Effector memory CD4-positive, alpha-beta T cell (primary cell): ENCODE data around the gene AURKB.

Experiments used
- DNase-seq, 3 donors: peaks; one replicate each; pipeline ENCODE4 v3.0.0-alpha.2; 2020
- H3K27ac ChIP-seq: 2 replicates; pipeline ENCODE4 v1.7.0; 2013; ENCODE audit warnings: mild to moderate bottlenecking, low read length, moderate library complexity; ENCODE audit not compliant: insufficient read depth, poor library complexity, severe bottlenecking
- H3K27me3 ChIP-seq: replicated peaks from 2 replicates; pipeline ENCODE4 v1.7.0; 2013; ENCODE audit warnings: mild to moderate bottlenecking, low read length; ENCODE audit not compliant: insufficient read depth, control insufficient read depth, poor library complexity, severe bottlenecking
- H3K36me3 ChIP-seq: 2 replicates; pipeline ENCODE4 v1.7.0; 2013; ENCODE audit warnings: mild to moderate bottlenecking, low read length, moderate library complexity; ENCODE audit not compliant: control insufficient read depth, insufficient read depth
- H3K4me1 ChIP-seq: 2 replicates; pipeline ENCODE4 v1.7.0; 2013; ENCODE audit warnings: low read length, mild to moderate bottlenecking; ENCODE audit not compliant: control insufficient read depth, insufficient read depth, poor library complexity, severe bottlenecking
- H3K4me3 ChIP-seq: 2 replicates; pipeline ENCODE4 v1.7.0; 2013; ENCODE audit warnings: low read length, low read depth, mild to moderate bottlenecking; ENCODE audit not compliant: insufficient read depth, poor library complexity, severe bottlenecking
- H3K9me3 ChIP-seq: 2 replicates; pipeline ENCODE4 v1.7.0; 2013; ENCODE audit warnings: mild to moderate bottlenecking, low read length, moderate library complexity; ENCODE audit not compliant: control insufficient read depth

AURKB gene

DNA sequence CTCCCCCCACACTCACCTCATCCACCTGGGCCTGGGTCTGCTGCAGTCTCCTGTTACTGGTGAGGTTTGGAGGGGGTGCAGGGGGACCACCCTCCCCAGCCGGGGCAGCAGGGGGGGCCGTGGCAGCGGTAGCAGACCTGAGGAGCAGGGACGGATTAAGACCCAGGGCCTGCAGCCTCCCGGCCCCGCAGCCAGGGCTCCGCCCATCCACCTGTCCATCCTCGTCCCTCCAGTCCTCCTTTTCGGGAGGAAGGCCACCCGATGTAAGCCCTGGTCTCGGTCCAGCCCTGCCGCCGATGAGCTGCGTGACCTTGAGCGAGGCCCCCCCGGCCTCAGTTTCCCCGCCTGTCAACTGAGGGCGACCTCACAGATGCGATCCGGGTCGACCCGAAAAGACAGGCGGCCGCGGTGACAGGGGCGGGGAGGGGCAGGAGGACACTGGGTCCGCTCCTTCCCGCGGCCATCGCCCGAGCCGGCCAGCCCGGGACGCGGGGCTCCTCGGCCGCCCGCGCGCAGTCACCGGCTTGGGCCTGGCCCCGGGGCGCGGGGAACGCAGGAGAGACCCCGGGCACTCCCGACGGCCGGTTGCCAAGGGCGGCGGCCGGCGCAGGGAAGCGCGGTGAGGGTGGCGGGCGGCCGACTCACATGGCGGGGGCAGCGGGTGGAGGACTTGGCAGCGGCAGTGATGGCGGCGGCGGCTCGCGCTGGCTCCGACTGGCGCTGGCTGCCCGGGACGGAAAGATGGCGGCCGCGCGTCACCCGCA, 48.0 kb downstream of the AURKB start, which contains the start of gene VAMP2:
Gene VAMP2, minus strand, starts transcription at position 716 of the 764 bp plus-strand sequence. Its CDS starts 69 bp downstream, at position 647.
- Histone ChIP-seq H3K27me3 (no peaks in the 10 kb centered on the region), H3K36me3 (peaks cover 27% of the 10 kb centered on the region), H3K4me1 (peaks cover 41% of the 10 kb centered on the region), H3K4me3 (peak within 1 kb of the TSS; percentile 95), H3K9me3 (no peaks in the 10 kb centered on the region), H3K27ac (peak within 1 kb of the TSS; percentile 97)
- peak; percentile 69 to 78 (median 71) for DNase-seq

DNA sequence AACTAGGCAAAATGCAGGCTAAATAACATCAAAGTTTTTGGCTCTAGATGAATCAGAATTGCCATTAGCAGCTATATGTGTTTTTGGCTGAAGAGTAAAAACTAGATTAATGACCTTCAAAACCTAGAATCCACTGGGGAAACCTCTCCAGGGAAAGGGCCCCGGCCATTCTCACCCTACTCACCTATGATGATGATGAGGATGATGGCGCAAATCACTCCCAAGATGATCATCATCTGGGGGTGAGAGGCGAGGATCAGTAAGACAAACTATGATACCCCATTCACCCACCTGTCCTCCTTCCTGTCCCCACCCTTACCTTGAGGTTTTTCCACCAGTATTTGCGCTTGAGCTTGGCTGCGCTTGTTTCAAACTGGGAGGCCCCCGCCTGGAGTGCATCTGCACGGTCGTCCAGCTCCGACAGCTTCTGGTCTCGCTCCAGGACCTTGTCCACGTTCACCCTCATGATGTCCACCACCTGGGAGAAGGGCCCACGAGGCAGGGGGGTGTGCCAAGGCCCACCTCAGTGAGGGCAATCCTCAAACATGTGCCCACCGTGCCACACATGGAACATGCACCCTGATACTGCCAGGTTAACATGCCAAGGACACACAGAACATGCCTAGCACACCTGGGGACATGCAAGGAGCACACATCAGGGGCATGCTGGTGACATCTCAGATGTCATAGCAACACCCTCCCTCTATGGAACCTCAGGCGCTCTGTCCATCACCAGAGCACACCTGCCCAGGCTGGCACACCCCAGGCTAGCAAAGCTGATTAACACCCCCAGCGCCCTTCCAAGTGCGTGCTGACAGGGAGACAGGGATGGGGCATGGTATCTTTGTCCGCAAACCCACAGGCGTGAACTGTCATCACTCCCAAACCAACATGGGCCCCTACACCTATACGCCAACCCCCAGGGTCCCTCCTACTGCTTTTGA, 48.8 kb downstream of the AURKB start:
- no peak for DNase-seq
- no peaks in the 10 kb centered on the region for H3K27me3 ChIP-seq
- peak overlapping the region; percentile 97 for H3K27ac ChIP-seq
- H3K4me1 ChIP-seq = peaks cover 48% of the 10 kb centered on the region
- peak overlapping the region; percentile 95 for H3K4me3 ChIP-seq
- H3K9me3 ChIP-seq = no peaks in the 10 kb centered on the region
- H3K36me3 ChIP-seq = peaks cover 27% of the 10 kb centered on the region

DNA sequence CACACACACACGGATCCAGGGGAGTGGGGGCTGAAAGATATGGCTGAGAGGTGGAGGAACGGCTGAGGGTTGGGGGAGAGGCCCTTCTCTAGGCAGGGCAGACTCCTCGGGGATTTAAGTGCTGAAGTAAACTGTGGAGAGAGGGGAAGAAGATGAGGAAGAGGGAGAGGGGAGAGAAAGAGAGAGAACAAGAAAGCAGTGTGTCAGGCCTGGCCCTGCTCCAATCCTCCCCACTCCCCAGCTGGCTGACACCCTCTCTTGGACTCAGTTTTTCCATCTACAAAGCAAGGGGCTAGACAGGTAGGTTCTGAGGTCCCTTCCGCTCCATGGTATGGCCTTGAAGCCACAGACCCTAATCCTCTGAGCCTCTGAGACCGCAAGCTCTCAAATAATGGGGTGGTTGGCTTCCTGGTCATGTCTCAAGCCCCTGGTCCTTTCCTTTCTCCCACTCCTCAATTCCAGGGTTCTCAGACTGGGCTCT, 49.6 kb downstream of the AURKB start:
- peaks cover 48% of the 10 kb centered on the region for H3K4me1 ChIP-seq
- H3K4me3 ChIP-seq = no peak overlapping the region
- no peaks in the 10 kb centered on the region for H3K9me3 ChIP-seq
- H3K36me3 ChIP-seq = peaks cover 27% of the 10 kb centered on the region
- DNase-seq = no peak
- peak overlapping the region; percentile 97 for H3K27ac ChIP-seq
- H3K27me3 ChIP-seq = no peaks in the 10 kb centered on the region

DNA sequence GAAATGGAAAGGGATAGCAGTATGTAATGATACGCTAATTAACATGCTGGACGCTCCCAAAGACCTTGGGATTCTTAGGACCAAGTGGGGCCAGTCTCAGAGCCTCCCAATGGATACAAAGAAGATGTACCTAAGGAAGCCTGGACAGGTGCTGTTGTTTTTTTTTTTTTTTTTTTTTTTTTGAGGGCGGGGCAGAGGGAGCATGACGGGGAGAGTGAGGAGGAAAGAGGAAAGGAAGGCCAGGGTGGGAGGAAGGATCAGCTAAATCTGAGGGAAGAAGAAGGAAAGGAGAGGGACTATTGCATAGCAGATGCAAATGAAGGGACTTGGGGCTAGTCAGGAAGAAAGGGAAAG, 50.2 kb downstream of the AURKB start:
- peak overlapping the region; percentile 35 for H3K27ac ChIP-seq
- peaks cover 53% of the 10 kb centered on the region for H3K4me1 ChIP-seq
- no peaks in the 10 kb centered on the region for H3K27me3 ChIP-seq
- H3K36me3 ChIP-seq = peaks cover 27% of the 10 kb centered on the region
- H3K4me3 ChIP-seq = no peak overlapping the region
- no peaks in the 10 kb centered on the region for H3K9me3 ChIP-seq
- DNase-seq = no peak

DNA sequence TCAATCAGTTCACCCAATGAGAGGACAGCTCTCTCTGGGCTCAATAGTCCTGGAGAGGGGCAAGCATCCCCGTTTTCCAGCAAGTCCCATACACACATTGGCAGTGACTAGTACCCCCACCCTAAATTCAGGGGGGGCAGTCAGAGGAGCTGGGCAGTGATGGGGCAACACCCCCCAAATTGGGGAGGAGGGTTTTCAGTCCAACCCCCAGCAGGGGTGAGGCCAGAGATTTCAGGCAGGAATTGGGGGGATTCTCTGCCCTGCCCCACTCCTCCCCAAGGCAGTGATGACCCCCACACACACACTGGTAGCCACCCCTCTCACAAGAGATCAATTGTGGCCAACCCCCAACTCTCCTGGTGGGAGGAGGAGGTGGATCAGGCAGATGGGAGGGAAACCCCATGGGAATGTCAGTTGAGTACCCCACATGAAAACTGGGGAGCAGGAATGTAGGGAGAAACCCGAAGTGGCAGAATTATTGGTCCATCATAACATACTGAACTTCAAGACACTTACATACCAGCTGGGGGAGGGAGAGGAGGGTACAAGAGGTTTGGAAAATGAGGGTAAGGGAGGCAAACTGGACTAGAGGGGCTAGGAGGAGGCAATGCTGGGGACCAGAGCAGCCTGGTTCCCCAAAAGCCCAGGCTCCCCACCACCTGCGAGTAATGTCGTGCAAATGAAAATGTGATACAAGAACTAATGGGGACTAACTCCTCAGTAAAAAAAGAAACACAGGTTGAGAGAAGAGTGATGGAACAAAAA, 50.7 kb downstream of the AURKB start:
- no peaks in the 10 kb centered on the region for H3K9me3 ChIP-seq
- no peak overlapping the region for H3K4me3 ChIP-seq
- peak overlapping the region; percentile 35 for H3K27ac ChIP-seq
- peaks cover 52% of the 10 kb centered on the region for H3K4me1 ChIP-seq
- no peak for DNase-seq
- peaks cover 27% of the 10 kb centered on the region for H3K36me3 ChIP-seq
- no peaks in the 10 kb centered on the region for H3K27me3 ChIP-seq

DNA sequence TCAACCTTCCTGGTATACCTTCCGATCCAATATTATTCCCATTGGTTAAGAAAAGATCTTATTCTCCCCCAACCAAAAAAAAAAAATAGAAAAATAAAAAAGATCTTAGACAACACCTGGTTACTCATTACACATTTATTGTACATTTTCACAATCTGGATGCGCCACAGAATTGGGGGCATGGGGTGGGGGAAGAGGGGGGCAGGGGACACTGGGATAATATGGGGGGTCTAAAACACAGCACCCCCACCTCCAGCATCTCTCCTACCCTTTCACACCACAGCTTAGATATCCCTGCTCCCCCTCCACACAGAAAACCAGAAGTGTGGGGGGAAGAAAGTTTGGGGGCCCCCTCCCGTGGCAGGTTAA, 51.4 kb downstream of the AURKB start:
- H3K4me3 ChIP-seq = no peak overlapping the region
- DNase-seq = no peak
- H3K27me3 ChIP-seq = no peaks in the 10 kb centered on the region
- H3K9me3 ChIP-seq = no peaks in the 10 kb centered on the region
- peak overlapping the region; percentile 35 for H3K27ac ChIP-seq
- peaks cover 27% of the 10 kb centered on the region for H3K36me3 ChIP-seq
- H3K4me1 ChIP-seq = peaks cover 51% of the 10 kb centered on the region

DNA sequence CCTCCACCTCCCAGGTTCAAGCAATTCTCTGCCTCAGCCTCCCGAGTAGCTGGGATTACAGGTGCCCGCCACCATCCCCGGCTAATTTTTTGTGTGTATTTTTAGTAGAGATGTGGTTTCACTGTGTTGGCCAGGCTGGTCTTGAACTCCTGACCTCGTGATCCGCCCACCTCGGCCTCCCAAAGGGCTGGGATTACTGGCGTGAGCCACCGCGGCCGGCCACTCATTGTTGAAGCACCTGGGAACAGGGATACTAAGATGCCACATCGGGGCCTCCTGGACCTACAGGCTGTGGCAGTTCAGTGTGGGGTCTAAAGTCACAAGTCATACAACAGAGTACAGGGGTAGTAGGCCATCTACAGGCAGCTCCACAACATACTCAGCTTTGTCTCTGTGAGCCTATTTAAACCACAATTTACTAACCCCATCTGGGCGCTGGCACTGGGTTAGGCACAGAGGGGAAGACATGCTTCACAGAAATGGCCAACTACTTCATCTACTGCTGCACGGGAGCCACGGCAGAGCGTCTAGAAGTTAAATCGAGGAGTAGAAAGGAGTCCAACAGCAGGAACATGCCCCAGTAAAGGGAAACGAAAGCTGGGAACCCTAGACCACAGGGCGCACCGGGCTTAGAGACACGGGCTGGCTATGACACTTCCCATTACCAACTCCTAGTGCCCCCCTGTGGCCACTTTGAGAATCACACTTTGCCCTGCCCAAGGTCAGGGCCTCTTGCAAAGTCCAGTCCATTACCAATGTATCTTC, 51.9 kb downstream of the AURKB start:
- Histone ChIP-seq H3K27ac (peak overlapping the region; percentile 66), H3K27me3 (no peaks in the 10 kb centered on the region), H3K4me1 (peaks cover 51% of the 10 kb centered on the region), H3K4me3 (no peak overlapping the region), H3K9me3 (no peaks in the 10 kb centered on the region), H3K36me3 (peaks cover 27% of the 10 kb centered on the region)
- peak; percentile 70 to 84 (median 78) for DNase-seq

DNA sequence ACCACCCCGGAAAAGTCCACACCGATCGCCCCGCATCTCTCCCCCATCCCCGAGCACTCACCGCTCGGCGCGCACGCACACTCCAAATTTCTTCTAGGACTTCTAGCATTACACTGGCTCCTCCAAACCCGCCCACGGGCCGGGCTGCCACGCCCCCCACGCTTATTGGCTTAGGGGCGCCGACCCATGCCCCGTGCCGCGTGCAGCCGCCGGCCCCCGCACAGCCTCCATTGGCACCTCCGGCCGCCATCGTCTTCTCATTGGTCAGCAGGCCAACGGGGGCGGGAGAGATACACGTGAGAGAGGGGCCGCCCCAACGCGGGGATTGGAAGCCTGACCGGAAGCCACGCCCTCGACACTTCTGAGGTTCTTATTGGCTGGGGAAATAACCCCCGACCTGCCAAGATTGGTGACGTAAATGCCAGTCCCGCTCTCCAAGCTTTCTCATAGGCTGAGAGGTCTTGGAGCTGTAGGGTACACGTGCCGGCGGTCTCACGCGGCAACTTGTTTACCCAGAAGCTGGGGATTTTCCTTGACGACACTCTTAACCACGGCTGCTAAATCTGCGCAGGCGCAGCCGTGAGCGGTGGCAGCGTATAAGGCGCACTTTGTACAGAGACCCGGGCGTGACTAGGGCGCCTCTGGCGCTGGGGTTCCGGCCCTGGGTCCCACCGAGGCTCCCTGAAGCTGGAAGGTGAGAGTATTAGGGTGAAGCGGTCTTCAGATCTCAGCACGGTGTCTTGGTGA, 54.0 kb downstream of the AURKB start:
- Histone ChIP-seq H3K4me1 (peaks cover 60% of the 10 kb centered on the region), H3K27me3 (no peaks in the 10 kb centered on the region), H3K27ac (peak overlapping the region; percentile 100), H3K36me3 (peaks cover 27% of the 10 kb centered on the region), H3K4me3 (peak overlapping the region; percentile 94), H3K9me3 (no peaks in the 10 kb centered on the region)
- DNase-seq = peak; percentile 100

DNA sequence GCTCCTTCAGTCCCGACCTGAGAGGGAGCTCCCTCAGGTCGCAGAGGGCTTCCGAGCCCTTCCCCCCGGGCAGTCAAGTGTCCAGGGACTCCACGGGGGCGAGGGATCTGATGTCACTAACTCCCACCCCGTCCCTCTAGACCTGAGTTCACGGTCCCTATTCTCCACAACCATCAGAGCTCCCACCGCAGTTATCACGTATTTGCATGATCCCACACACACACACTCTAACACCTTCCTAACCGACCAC, 54.5 kb downstream of the AURKB start:
- Histone ChIP-seq H3K36me3 (peaks cover 25% of the 10 kb centered on the region), H3K9me3 (no peaks in the 10 kb centered on the region), H3K27me3 (no peaks in the 10 kb centered on the region), H3K4me3 (peak overlapping the region; percentile 94), H3K4me1 (peaks cover 60% of the 10 kb centered on the region), H3K27ac (peak overlapping the region; percentile 100)
- DNase-seq = no peak
